Adrenal gland (tissue), 5 donors: ENCODE results near the gene ZCWPW1.

Source experiments
- CTCF ChIP-seq, 6 experiments: fragments of 450-650 bp in 4 of 6; fragments of 200-600 bp in 2 of 6; sonication (generic) in 1 of 6; IDR thresholded peaks; 1 replicate in 5 of 6; 2 replicates in 1 of 6; pipeline versions ENCODE4 v1.5.1 to v1.8.0; 2016 to 2021; ENCODE audit warnings: antibody characterized with exemption in 6 of 6, mild to moderate bottlenecking in 2 of 6, moderate library complexity in 1 of 6
- POLR2A ChIP-seq, 2 donors: fragments of 450-650 bp; IDR thresholded peaks; one replicate each; pipeline ENCODE4 v1.6.1; 2017; ENCODE audit warnings: antibody characterized with exemption in 2 of 2, mild to moderate bottlenecking in 2 of 2, moderate library complexity in 1 of 2
- donor health status: DM: no; HTN: no; CAD: no.

GRCh38 chr7:100427762-100428198 lies 723 bp downstream of the ZCWPW1 start:
- TF ChIP-seq CTCF (IDR thresholded peaks at IDR 0.05): no peak
- no peak for TF ChIP-seq POLR2A (IDR thresholded peaks at IDR 0.05)
